IMR-90 (cell line): ENCODE data around the gene TRIM24. TPM values are rescaled to one million over a fixed set of nuclear protein-coding genes. Genes with fewer than 3 reads are reported as not detected.

Source experiments
- ATAC-seq: fragments of 200-7000 bp; cut with Tn5 transposase; 2 replicates; pipeline ENCODE4 v1.9.1; 2020; ENCODE audit warnings: low read depth, mild to moderate bottlenecking, moderate library complexity
- BruUV-seq: library from RNA; stranded (reverse); fragments of 400-500 nt; replicated peaks from 2 replicates; lab custom pipeline; 2021; lab: Mats Ljungman, UMichigan
- CTCF ChIA-PET: fragments of 300-600 bp; formaldehyde crosslinking; extraction: SDS; loops from one replicate; lab custom pipeline; 2021; ENCODE audit warnings: antibody characterized with exemption; lab: Yijun Ruan, JAX
- POLR2A ChIA-PET: fragments of 300-600 bp; sonication (Branson Sonifier 250); formaldehyde crosslinking; loops from one replicate; lab custom pipeline; 2022; ENCODE audit warnings: antibody characterized with exemption; ENCODE audit not compliant: unreplicated experiment; lab: Charles Lee
- DNase-seq: peaks from one replicate; pipeline ENCODE4 v3.0.0; 2013
- H2AFZ ChIP-seq: replicated peaks from 2 replicates; pipeline ENCODE3; 2013; ENCODE audit warnings: low read length, mild to moderate bottlenecking; ENCODE audit not compliant: poor library complexity
- H2AK5ac ChIP-seq: 2 replicates; pipeline ENCODE4 v1.6.1; 2013; ENCODE audit warnings: low read depth, low read length, inconsistent platforms
- H2AK9ac ChIP-seq: replicated peaks from 2 replicates; pipeline ENCODE3; 2013; ENCODE audit warnings: mild to moderate bottlenecking, low read depth, low read length, moderate library complexity; ENCODE audit not compliant: poor library complexity
- H2BK120ac ChIP-seq: 2 replicates; pipeline ENCODE4 v1.6.1; 2013; ENCODE audit warnings: low read depth, low read length, inconsistent platforms
- H2BK15ac ChIP-seq: 3 replicates; pipeline ENCODE4 v1.6.1; 2013; ENCODE audit warnings: low read depth, low read length, inconsistent platforms
- H2BK20ac ChIP-seq: 2 replicates; pipeline ENCODE4 v1.6.1; 2013; ENCODE audit warnings: low read depth, mild to moderate bottlenecking, inconsistent platforms, low read length, moderate library complexity
- H2BK5ac ChIP-seq: 2 replicates; pipeline ENCODE4 v1.6.1; 2013; ENCODE audit warnings: mild to moderate bottlenecking, low read depth, low read length, inconsistent platforms; ENCODE audit not compliant: poor library complexity, severe bottlenecking
- H3K14ac ChIP-seq: replicated peaks from 2 replicates; pipeline ENCODE4 v1.6.1; 2013; ENCODE audit warnings: low read depth, low read length, inconsistent platforms
- H3K18ac ChIP-seq: 2 replicates; pipeline ENCODE4 v1.6.1; 2013; ENCODE audit warnings: low read depth, low read length, control low read depth
- H3K23ac ChIP-seq: 2 replicates; pipeline ENCODE4 v1.6.1; 2013; ENCODE audit warnings: low read depth, low read length, inconsistent platforms
- H3K27ac ChIP-seq: 2 replicates; pipeline ENCODE4 v1.5.1; 2013; ENCODE audit warnings: mild to moderate bottlenecking, control low read depth, low read length; ENCODE audit not compliant: insufficient read depth
- H3K27me3 ChIP-seq: 2 replicates; pipeline ENCODE4 v1.6.1; 2013; ENCODE audit warnings: low read length; ENCODE audit not compliant: control insufficient read depth, insufficient read depth
- H3K36me3 ChIP-seq: 2 replicates; pipeline ENCODE4 v1.6.1; 2013; ENCODE audit warnings: low read length, mixed read lengths; ENCODE audit not compliant: control insufficient read depth, insufficient read depth
- H3K4ac ChIP-seq: 2 replicates; pipeline ENCODE4 v1.6.1; 2013; ENCODE audit warnings: low read depth, low read length, inconsistent platforms
- H3K4me1 ChIP-seq: 2 replicates; pipeline ENCODE4 v1.6.1; 2013; ENCODE audit warnings: low read length, mixed read lengths; ENCODE audit not compliant: control insufficient read depth, insufficient read depth
- H3K4me2 ChIP-seq: 2 replicates; pipeline ENCODE4 v1.6.1; 2013; ENCODE audit warnings: low read depth, mild to moderate bottlenecking, control low read depth, low read length, moderate library complexity
- H3K4me3 ChIP-seq: 2 replicates; pipeline ENCODE4 v1.5.1; 2013; ENCODE audit warnings: low read depth, mild to moderate bottlenecking, control low read depth, low read length, moderate library complexity; ENCODE audit not compliant: insufficient read depth
- H3K56ac ChIP-seq: 2 replicates; pipeline ENCODE4 v1.6.1; 2013; ENCODE audit warnings: low read length, inconsistent platforms; ENCODE audit not compliant: insufficient read depth; ENCODE audit errors: extremely low read depth
- H3K79me1 ChIP-seq, 2 experiments: 2 replicates each; pipeline ENCODE4 v1.6.1; 2013; ENCODE audit warnings: low read length in 2 of 2, inconsistent platforms in 1 of 2, low read depth in 1 of 2
- H3K9ac ChIP-seq: 2 replicates; pipeline ENCODE4 v1.6.1; 2013; ENCODE audit warnings: low read depth, low read length, control low read depth
- H3K9me1 ChIP-seq: 2 replicates; pipeline ENCODE4 v1.6.1; 2013; ENCODE audit warnings: low read length, inconsistent platforms; ENCODE audit not compliant: insufficient read depth
- H3K9me3 ChIP-seq: 2 replicates; pipeline ENCODE4 v1.6.1; 2013; ENCODE audit warnings: low read length; ENCODE audit not compliant: control insufficient read depth, insufficient read depth
- H4K20me1 ChIP-seq: 2 replicates; pipeline ENCODE4 v1.6.1; 2013; ENCODE audit warnings: low read length, inconsistent platforms; ENCODE audit not compliant: insufficient read depth
- H4K5ac ChIP-seq: 2 replicates; pipeline ENCODE4 v1.6.1; 2013; ENCODE audit warnings: mild to moderate bottlenecking, low read depth, low read length, control low read depth
- H4K8ac ChIP-seq, 2 experiments: 2 replicates each; pipeline ENCODE4 v1.6.1; 2013; ENCODE audit warnings: low read depth in 2 of 2, low read length in 2 of 2, control low read depth in 1 of 2, inconsistent platforms in 1 of 2
- H4K91ac ChIP-seq: 2 replicates; pipeline ENCODE4 v1.6.1; 2013; ENCODE audit warnings: low read depth, low read length, inconsistent platforms; ENCODE audit not compliant: insufficient read depth
- CTCF ChIP-seq: conservative IDR thresholded peaks from 2 replicates; pipeline ENCODE4 v1.5.1; 2012; ENCODE audit warnings: mild to moderate bottlenecking, low read depth, low read length, improper control_type of control experiment
- FOS ChIP-seq: fragments of 150-350 bp; IDR thresholded peaks from 2 replicates; pipeline ENCODE4 v1.6.1; 2016; ENCODE audit warnings: low read depth, low read length
- MAFK ChIP-seq: IDR thresholded peaks from 2 replicates; pipeline ENCODE4 v1.6.1; 2012; ENCODE audit warnings: low read depth, low read length, improper control_type of control experiment
- MAZ ChIP-seq: IDR thresholded peaks from 2 replicates; pipeline ENCODE4 v1.6.1; 2012; ENCODE audit warnings: low read depth, mild to moderate bottlenecking, low read length, improper control_type of control experiment, moderate library complexity, borderline replicate concordance
- NFE2L2 ChIP-seq: fragments of 150-350 bp; IDR thresholded peaks from 2 replicates; pipeline ENCODE4 v1.6.1; 2016; ENCODE audit warnings: low read depth, mild to moderate bottlenecking, low read length
- POLR2A ChIP-seq: IDR thresholded peaks from 2 replicates; pipeline ENCODE4 v1.6.1; 2012; ENCODE audit warnings: mild to moderate bottlenecking, low read depth, low read length
- RAD21 ChIP-seq: IDR thresholded peaks from 2 replicates; pipeline ENCODE4 v1.6.1; 2012; ENCODE audit warnings: low read length, improper control_type of control experiment
- RCOR1 ChIP-seq: IDR thresholded peaks from 2 replicates; pipeline ENCODE4 v1.6.1; 2012; ENCODE audit warnings: mild to moderate bottlenecking, low read length, improper control_type of control experiment; ENCODE audit not compliant: insufficient replicate concordance
- RFX5 ChIP-seq: IDR thresholded peaks from 2 replicates; pipeline ENCODE4 v1.8.0; 2012; ENCODE audit warnings: low read depth, mild to moderate bottlenecking, low read length, moderate library complexity
- SMC3 ChIP-seq: fragments of 150-350 bp; IDR thresholded peaks from 2 replicates; pipeline ENCODE4 v1.6.1; 2016; ENCODE audit warnings: low read depth, mild to moderate bottlenecking, antibody characterized with exemption, low read length, moderate library complexity
- USF2 ChIP-seq: fragments of 150-350 bp; IDR thresholded peaks from 2 replicates; pipeline ENCODE4 v1.6.1; 2017; ENCODE audit warnings: mild to moderate bottlenecking, antibody characterized with exemption, low read length, low read depth
- WGBS, 2 experiments: methylation state at CpG; one replicate each; pipeline versions ENCODE4 v1.1.5 to v1.1.7; 2013; ENCODE audit warnings: missing lambda C conversion rate in 2 of 2; ENCODE audit not compliant: insufficient read length in 1 of 2; ENCODE audit errors: extremely low coverage in 2 of 2; 5-methylcytosine and 5-hydroxymethylcytosine counted together
- dilution Hi-C: fragments of 300-500 bp; cut with HindIII; formaldehyde crosslinking; loops from one replicate; pipeline ENCODE4 v1.14.3; 2018; ENCODE audit warnings: low sequenced_read_pairs; ENCODE audit not compliant: unreplicated experiment
- in situ Hi-C: fragments of 300-500 bp; cut with MboI; formaldehyde crosslinking; loops from 3 replicates; pipeline ENCODE4 v1.14.3; 2019; ENCODE audit warnings: low sequenced_read_pairs, inconsistent platforms, mixed read lengths
- intact Hi-C: fragments of 100-400 bp; cut with micrococcal nuclease; formaldehyde crosslinking; loops from 2 replicates; pipeline ENCODE4 v1.10.0; 2022
- polyA plus RNA-seq, 3 experiments: library from polyadenylated mRNA; depleted of rRNA; stranded (reverse); fragments of >200 nt; gene quantifications; 2 replicates each; pipeline ENCODE4 v1.2.3, GENCODE V29; 2012; ENCODE audit warnings: low replicate concordance in 1 of 3
- total RNA-seq: library from RNA; depleted of rRNA; stranded (reverse); fragments of >200 nt; gene quantifications from 2 replicates; pipeline ENCODE4 v1.2.3, GENCODE V29; 2012

TRIM24 gene
- total and polyA plus RNA-seq, 2 of the 4 experiments (the other 2 are of a cell fraction), result 4.1 to 5.7 TPM

GRCh38 chr7:138481447-138482380, 21.7 kb downstream of the TRIM24 start:
- no peaks in the 10 kb centered on the region for H3K27me3 ChIP-seq
- no peak overlapping the region for H3K56ac ChIP-seq
- H2BK15ac ChIP-seq, result no peak overlapping the region
- no peak overlapping the region for H3K27ac ChIP-seq
- CTCF ChIA-PET, result no interaction called here
- H3K4me3 ChIP-seq, result no peak overlapping the region
- H2AK9ac ChIP-seq, result no peak overlapping the region
- 96% methylated on average over 4 of the region's 11 CpGs; no CpG with 5 or more reads in 1 of the 2 experiments for WGBS, 2 experiments
- POLR2A ChIA-PET, result no interaction called here
- no peak overlapping the region for H3K9ac ChIP-seq
- intact Hi-C loops, result no loop called here
- H2BK20ac ChIP-seq, result no peak overlapping the region
- 0 out of 2 replicates have a peak, but pooled peaks cover 4% of the 10 kb centered on the region for H4K20me1 ChIP-seq
- no peak overlapping the region for H4K91ac ChIP-seq
- H3K4ac ChIP-seq, result no peak overlapping the region
- no peaks in the 10 kb centered on the region for H3K4me1 ChIP-seq
- H3K9me3 ChIP-seq, result no peaks in the 10 kb centered on the region
- peaks cover 12 to 32% of the 10 kb centered on the region in 2 experiments for H3K79me1 ChIP-seq
- H3K14ac ChIP-seq, result no peak overlapping the region
- DNase-seq, result no peak
- H3K9me1 ChIP-seq, result no peaks in the 10 kb centered on the region
- H4K5ac ChIP-seq, result no peak overlapping the region
- in situ Hi-C loops, result no loop called here
- H3K18ac ChIP-seq, result no peak overlapping the region
- dilution Hi-C loops, result no loop called here
- H2BK120ac ChIP-seq, result no peak overlapping the region
- H3K36me3 ChIP-seq, result no peaks in the 10 kb centered on the region
- no peak for TF ChIP-seq MAFK
- TF ChIP-seq FOS, result no peak
- TF ChIP-seq USF2, result no peak
- no peak for TF ChIP-seq RAD21
- TF ChIP-seq POLR2A, result no peak
- TF ChIP-seq RCOR1, result no peak
- no peak for TF ChIP-seq MAZ
- TF ChIP-seq RFX5, result no peak
- TF ChIP-seq SMC3, result no peak
- no peak for TF ChIP-seq CTCF
- no peak for TF ChIP-seq NFE2L2
- H2BK5ac ChIP-seq, result no peak overlapping the region
- no peak overlapping the region for H2AK5ac ChIP-seq
- no peak for ATAC-seq
- no peak overlapping the region for H3K23ac ChIP-seq
- no TSS peak for BruUV-seq
- no peak overlapping the region for H3K4me2 ChIP-seq
- H4K8ac ChIP-seq, result no peak overlapping the region
- no peak overlapping the region for H2AFZ ChIP-seq
